ENCODE measurements around the gene WDR3.

- TF ChIP-seq POLR2A (IDR thresholded peaks at IDR 0.05; ENCODE audit: low read depth, low read length) (no peak), POLR2AphosphoS5 (IDR thresholded peaks at IDR 0.05; ENCODE audit: low read depth, low read length) (no peak), TAF1 (IDR thresholded peaks at IDR 0.05; ENCODE audit: borderline replicate concordance, low read depth, low read length) (no peak)
These were observed 10.2 kb upstream of the WDR3 start for GRCh38 chr1:117919376-117919775.
